ENCODE measurements around the gene CARD11.

DNA sequence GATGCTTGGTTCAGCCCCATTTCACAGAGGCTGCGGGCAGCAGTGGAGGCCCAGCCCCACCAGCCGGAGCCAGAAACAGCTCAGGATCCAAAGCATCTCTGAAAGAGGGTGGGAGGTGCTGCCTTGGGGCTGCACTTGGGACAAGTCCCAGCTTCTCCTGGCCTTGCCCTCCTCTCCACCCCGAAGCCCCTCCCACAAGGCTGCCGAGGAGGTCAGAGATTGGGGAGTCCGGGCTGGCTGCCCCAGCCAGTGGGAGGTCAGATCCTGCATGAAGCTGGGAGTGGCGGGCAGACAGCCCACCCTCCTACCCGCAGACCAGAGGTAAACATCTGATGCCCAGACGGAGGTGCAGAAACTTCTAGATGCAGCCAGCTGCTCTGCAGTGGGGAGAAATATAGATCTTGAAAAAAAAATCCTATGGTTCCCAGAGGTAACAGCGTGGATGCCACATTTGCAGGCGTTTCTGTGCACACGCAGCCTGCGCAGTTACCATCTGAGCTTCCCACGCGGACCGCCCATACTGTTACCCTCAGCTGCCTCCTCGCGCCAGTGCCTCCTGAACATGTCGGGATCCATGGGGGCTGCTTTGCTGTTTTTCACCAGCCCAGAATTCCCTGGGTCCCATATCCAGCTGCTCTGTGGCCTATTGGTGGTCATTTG, 162.7 kb downstream of the CARD11 start:
- TF ChIP-seq, protein P1, sequence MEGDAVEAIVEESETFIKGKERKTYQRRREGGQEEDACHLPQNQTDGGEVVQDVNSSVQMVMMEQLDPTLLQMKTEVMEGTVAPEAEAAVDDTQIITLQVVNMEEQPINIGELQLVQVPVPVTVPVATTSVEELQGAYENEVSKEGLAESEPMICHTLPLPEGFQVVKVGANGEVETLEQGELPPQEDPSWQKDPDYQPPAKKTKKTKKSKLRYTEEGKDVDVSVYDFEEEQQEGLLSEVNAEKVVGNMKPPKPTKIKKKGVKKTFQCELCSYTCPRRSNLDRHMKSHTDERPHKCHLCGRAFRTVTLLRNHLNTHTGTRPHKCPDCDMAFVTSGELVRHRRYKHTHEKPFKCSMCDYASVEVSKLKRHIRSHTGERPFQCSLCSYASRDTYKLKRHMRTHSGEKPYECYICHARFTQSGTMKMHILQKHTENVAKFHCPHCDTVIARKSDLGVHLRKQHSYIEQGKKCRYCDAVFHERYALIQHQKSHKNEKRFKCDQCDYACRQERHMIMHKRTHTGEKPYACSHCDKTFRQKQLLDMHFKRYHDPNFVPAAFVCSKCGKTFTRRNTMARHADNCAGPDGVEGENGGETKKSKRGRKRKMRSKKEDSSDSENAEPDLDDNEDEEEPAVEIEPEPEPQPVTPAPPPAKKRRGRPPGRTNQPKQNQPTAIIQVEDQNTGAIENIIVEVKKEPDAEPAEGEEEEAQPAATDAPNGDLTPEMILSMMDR (conservative IDR thresholded peaks at IDR 0.05; ENCODE audit: low read length) = no peak
- no peak for TF ChIP-seq EZH2phosphoT487 (IDR thresholded peaks at IDR 0.05; ENCODE audit: borderline replicate concordance)
